Tibial nerve (tissue), 3 donors: ENCODE measurements around the gene FOXF1.

Experiments
- CTCF ChIP-seq, 5 experiments: fragments of 200-600 bp in 3 of 5; fragments of 450-650 bp in 2 of 5; sonication (generic) in 3 of 5; IDR thresholded peaks; one replicate each; pipeline ENCODE4 v1.5.1; 2016 to 2019; ENCODE audit warnings: antibody characterized with exemption in 5 of 5, mild to moderate bottlenecking in 3 of 5, moderate library complexity in 2 of 5
- POLR2A ChIP-seq, 2 donors: fragments of 450-650 bp; IDR thresholded peaks; one replicate each; pipeline ENCODE4 v1.6.1; 2017; ENCODE audit warnings: antibody characterized with exemption in 2 of 2, mild to moderate bottlenecking in 2 of 2, moderate library complexity in 2 of 2

- TF ChIP-seq CTCF (IDR thresholded peaks at IDR 0.05) (no peak), POLR2A (IDR thresholded peaks at IDR 0.05) (no peak)
Observed at GRCh38 chr16:86496929-86497461, 13.3 kb upstream of the FOXF1 start.
